HepG2 (cell line): Measurements from ENCODE around the gene COL27A1. TPM values are rescaled to one million over a fixed set of nuclear protein-coding genes. Genes with fewer than 3 reads are reported as not detected.

Experiments
- CBFB ChIP-seq: sonication (generic); formaldehyde crosslinking; IDR thresholded peaks from 2 replicates; pipeline ENCODE4 v1.4.0; 2020; ENCODE audit warnings: missing genetic modification reagents
- FOXC1 ChIP-seq: sonication (generic); formaldehyde crosslinking; IDR thresholded peaks from 2 replicates; pipeline ENCODE4 v1.8.0; 2022; ENCODE audit warnings: mild to moderate bottlenecking, missing genetic modification reagents, borderline replicate concordance
- GABPB1 ChIP-seq: IDR thresholded peaks from 2 replicates; pipeline ENCODE4 v1.6.1; 2016; ENCODE audit warnings: mild to moderate bottlenecking, missing genetic modification reagents, moderate library complexity, missing compliant biosample characterization
- GATAD2A ChIP-seq: IDR thresholded peaks from 2 replicates; pipeline ENCODE4 v1.6.1; 2016
- MIXL1 ChIP-seq: IDR thresholded peaks from 2 replicates; pipeline ENCODE4 v1.6.1; 2016
- SALL1 ChIP-seq: sonication (generic); formaldehyde crosslinking; IDR thresholded peaks from 2 replicates; pipeline ENCODE4 v1.8.0; 2022; ENCODE audit warnings: mild to moderate bottlenecking, missing genetic modification reagents
- ZNF264 ChIP-seq: sonication (generic); formaldehyde crosslinking; IDR thresholded peaks from 2 replicates; pipeline ENCODE4 v1.4.0; 2020; ENCODE audit warnings: missing genetic modification reagents
- ZNF749 ChIP-seq: sonication (generic); formaldehyde crosslinking; IDR thresholded peaks from 2 replicates; pipeline ENCODE4 v1.8.0; 2022; ENCODE audit warnings: mild to moderate bottlenecking, missing genetic modification reagents, moderate library complexity, borderline replicate concordance
- ZNF790 ChIP-seq: sonication (generic); formaldehyde crosslinking; IDR thresholded peaks from 2 replicates; pipeline ENCODE4 v1.8.0; 2022; ENCODE audit warnings: missing genetic modification reagents, mild to moderate bottlenecking, borderline replicate concordance
- polyA plus RNA-seq, 8 experiments: library from polyadenylated mRNA; depleted of rRNA in 3 of 8; stranded (reverse) in 7 of 8; unstranded in 1 of 8; fragments of >200 nt; fragmentation: Illumina TruSeq in 4 of 8; extraction: Trizol in 4 of 8; gene quantifications; 2 replicates each; pipeline versions ENCODE4 v1.2.1 to v1.2.3, GENCODE V29; 2011 to 2016; ENCODE audit warnings: low read depth in 4 of 8, missing spikeins in 1 of 8, mixed read lengths in 1 of 8; ENCODE audit not compliant: insufficient read depth in 1 of 8
- total RNA-seq, 5 experiments: library from RNA; depleted of rRNA; stranded (reverse); fragments of >200 nt; fragmentation: Illumina TruSeq; extraction: Trizol; gene quantifications; 2 replicates each; pipeline ENCODE4 v1.2.3, GENCODE V29; 2016; ENCODE audit warnings: low read depth in 1 of 5
- TF ChIP-seq, protein P1 (sequence below): sonication (generic); formaldehyde crosslinking; IDR thresholded peaks from 2 replicates; pipeline ENCODE4 v1.5.0; 2020; ENCODE audit warnings: missing genetic modification reagents
- TF ChIP-seq, protein P2 (sequence below): sonication (generic); formaldehyde crosslinking; IDR thresholded peaks from 2 replicates; pipeline ENCODE4 v1.4.0; 2020; ENCODE audit warnings: missing genetic modification reagents
- TF ChIP-seq, protein P3 (sequence below): sonication (generic); formaldehyde crosslinking; IDR thresholded peaks from 2 replicates; pipeline ENCODE4 v1.4.0; 2020; ENCODE audit warnings: missing genetic modification reagents, borderline replicate concordance
- TF ChIP-seq, protein P4 (sequence below): sonication (generic); formaldehyde crosslinking; IDR thresholded peaks from 2 replicates; pipeline ENCODE4 v1.5.1; 2020; ENCODE audit warnings: mild to moderate bottlenecking, missing genetic modification reagents, moderate library complexity
- TF ChIP-seq, protein P5 (sequence below): sonication (generic); formaldehyde crosslinking; IDR thresholded peaks from 2 replicates; pipeline ENCODE4 v1.9.0; 2021; ENCODE audit warnings: missing genetic modification reagents, mild to moderate bottlenecking, borderline replicate concordance

Gene COL27A1
- total and polyA plus RNA-seq, 2 of the 13 experiments (the other 11 are each of a cell fraction or from before 2014, with no cell fraction given), result 71.3 to 89.1 TPM

DNA sequence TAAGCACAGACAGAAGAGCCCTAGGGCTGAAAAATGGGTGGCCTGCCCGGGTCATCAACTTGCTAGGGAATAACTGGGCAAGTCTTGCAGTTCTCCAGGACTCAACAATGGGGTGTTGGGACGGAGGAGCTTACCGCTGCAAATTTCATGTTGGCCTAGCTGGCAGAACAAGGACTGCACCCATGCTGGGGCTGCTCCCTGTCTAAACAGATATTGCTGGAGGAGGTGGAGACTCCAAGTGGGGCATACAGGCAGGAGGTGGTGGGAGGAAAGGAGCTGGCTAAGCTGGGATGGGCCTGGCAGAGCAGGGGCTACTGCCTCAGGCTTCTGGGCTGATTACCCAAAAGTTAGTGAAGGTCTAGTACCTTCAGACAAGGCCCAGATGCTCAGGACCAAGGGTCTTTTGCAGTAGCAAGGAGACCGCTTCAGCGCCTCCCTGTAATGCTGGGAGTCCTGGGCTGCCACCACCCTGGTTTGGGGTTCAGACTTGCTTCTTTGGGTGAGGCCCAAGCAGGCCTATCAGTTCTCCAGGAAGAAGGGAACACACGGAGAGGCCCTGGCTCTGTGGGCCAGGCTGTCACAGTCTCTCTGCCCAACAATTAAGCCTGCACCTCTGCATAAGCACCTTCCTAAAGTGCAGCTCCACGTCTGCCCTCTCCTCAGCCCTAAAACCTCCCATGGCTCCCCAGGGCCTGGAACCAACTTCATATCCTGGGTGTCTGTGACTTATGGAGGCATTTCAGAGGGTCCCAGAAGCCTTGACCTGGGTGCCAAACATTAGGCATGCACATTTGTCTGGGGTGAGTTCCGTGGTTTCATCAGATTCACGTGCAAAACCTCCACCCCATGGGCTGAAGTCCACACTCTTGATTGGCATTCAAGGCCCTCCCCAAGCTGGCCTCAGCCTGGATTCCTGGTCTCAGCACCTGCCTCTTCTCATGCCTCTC, 32.0 kb upstream of the COL27A1 start (continued):
- TF ChIP-seq, protein P1, sequence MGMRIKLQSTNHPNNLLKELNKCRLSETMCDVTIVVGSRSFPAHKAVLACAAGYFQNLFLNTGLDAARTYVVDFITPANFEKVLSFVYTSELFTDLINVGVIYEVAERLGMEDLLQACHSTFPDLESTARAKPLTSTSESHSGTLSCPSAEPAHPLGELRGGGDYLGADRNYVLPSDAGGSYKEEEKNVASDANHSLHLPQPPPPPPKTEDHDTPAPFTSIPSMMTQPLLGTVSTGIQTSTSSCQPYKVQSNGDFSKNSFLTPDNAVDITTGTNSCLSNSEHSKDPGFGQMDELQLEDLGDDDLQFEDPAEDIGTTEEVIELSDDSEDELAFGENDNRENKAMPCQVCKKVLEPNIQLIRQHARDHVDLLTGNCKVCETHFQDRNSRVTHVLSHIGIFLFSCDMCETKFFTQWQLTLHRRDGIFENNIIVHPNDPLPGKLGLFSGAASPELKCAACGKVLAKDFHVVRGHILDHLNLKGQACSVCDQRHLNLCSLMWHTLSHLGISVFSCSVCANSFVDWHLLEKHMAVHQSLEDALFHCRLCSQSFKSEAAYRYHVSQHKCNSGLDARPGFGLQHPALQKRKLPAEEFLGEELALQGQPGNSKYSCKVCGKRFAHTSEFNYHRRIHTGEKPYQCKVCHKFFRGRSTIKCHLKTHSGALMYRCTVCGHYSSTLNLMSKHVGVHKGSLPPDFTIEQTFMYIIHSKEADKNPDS (CRISPR knock-in tag), result no peak
- no peak for TF ChIP-seq ZNF749 (CRISPR knock-in tag)
- no peak for TF ChIP-seq GABPB1 (CRISPR knock-in tag)
- no peak for TF ChIP-seq MIXL1 (CRISPR knock-in tag)
- peak; percentile 85 for TF ChIP-seq GATAD2A
- TF ChIP-seq, protein P2, sequence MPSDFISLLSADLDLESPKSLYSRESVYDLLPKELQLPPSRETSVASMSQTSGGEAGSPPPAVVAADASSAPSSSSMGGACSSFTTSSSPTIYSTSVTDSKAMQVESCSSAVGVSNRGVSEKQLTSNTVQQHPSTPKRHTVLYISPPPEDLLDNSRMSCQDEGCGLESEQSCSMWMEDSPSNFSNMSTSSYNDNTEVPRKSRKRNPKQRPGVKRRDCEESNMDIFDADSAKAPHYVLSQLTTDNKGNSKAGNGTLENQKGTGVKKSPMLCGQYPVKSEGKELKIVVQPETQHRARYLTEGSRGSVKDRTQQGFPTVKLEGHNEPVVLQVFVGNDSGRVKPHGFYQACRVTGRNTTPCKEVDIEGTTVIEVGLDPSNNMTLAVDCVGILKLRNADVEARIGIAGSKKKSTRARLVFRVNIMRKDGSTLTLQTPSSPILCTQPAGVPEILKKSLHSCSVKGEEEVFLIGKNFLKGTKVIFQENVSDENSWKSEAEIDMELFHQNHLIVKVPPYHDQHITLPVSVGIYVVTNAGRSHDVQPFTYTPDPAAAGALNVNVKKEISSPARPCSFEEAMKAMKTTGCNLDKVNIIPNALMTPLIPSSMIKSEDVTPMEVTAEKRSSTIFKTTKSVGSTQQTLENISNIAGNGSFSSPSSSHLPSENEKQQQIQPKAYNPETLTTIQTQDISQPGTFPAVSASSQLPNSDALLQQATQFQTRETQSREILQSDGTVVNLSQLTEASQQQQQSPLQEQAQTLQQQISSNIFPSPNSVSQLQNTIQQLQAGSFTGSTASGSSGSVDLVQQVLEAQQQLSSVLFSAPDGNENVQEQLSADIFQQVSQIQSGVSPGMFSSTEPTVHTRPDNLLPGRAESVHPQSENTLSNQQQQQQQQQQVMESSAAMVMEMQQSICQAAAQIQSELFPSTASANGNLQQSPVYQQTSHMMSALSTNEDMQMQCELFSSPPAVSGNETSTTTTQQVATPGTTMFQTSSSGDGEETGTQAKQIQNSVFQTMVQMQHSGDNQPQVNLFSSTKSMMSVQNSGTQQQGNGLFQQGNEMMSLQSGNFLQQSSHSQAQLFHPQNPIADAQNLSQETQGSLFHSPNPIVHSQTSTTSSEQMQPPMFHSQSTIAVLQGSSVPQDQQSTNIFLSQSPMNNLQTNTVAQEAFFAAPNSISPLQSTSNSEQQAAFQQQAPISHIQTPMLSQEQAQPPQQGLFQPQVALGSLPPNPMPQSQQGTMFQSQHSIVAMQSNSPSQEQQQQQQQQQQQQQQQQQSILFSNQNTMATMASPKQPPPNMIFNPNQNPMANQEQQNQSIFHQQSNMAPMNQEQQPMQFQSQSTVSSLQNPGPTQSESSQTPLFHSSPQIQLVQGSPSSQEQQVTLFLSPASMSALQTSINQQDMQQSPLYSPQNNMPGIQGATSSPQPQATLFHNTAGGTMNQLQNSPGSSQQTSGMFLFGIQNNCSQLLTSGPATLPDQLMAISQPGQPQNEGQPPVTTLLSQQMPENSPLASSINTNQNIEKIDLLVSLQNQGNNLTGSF (CRISPR knock-in tag), result no peak
- no peak for TF ChIP-seq CBFB (CRISPR knock-in tag)
- peak; percentile 68 for TF ChIP-seq SALL1 (CRISPR knock-in tag)
- TF ChIP-seq ZNF264, result no peak
- TF ChIP-seq FOXC1 (CRISPR knock-in tag), result no peak
- TF ChIP-seq, protein P3, sequence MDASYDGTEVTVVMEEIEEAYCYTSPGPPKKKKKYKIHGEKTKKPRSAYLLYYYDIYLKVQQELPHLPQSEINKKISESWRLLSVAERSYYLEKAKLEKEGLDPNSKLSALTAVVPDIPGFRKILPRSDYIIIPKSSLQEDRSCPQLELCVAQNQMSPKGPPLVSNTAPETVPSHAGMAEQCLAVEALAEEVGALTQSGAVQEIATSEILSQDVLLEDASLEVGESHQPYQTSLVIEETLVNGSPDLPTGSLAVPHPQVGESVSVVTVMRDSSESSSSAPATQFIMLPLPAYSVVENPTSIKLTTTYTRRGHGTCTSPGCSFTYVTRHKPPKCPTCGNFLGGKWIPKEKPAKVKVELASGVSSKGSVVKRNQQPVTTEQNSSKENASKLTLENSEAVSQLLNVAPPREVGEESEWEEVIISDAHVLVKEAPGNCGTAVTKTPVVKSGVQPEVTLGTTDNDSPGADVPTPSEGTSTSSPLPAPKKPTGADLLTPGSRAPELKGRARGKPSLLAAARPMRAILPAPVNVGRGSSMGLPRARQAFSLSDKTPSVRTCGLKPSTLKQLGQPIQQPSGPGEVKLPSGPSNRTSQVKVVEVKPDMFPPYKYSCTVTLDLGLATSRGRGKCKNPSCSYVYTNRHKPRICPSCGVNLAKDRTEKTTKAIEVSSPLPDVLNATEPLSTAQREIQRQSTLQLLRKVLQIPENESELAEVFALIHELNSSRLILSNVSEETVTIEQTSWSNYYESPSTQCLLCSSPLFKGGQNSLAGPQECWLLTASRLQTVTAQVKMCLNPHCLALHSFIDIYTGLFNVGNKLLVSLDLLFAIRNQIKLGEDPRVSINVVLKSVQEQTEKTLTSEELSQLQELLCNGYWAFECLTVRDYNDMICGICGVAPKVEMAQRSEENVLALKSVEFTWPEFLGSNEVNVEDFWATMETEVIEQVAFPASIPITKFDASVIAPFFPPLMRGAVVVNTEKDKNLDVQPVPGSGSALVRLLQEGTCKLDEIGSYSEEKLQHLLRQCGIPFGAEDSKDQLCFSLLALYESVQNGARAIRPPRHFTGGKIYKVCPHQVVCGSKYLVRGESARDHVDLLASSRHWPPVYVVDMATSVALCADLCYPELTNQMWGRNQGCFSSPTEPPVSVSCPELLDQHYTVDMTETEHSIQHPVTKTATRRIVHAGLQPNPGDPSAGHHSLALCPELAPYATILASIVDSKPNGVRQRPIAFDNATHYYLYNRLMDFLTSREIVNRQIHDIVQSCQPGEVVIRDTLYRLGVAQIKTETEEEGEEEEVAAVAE (CRISPR knock-in tag), result no peak
- TF ChIP-seq, protein P4, sequence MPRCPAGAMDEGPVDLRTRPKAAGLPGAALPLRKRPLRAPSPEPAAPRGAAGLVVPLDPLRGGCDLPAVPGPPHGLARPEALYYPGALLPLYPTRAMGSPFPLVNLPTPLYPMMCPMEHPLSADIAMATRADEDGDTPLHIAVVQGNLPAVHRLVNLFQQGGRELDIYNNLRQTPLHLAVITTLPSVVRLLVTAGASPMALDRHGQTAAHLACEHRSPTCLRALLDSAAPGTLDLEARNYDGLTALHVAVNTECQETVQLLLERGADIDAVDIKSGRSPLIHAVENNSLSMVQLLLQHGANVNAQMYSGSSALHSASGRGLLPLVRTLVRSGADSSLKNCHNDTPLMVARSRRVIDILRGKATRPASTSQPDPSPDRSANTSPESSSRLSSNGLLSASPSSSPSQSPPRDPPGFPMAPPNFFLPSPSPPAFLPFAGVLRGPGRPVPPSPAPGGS, result no peak
- TF ChIP-seq, protein P5, sequence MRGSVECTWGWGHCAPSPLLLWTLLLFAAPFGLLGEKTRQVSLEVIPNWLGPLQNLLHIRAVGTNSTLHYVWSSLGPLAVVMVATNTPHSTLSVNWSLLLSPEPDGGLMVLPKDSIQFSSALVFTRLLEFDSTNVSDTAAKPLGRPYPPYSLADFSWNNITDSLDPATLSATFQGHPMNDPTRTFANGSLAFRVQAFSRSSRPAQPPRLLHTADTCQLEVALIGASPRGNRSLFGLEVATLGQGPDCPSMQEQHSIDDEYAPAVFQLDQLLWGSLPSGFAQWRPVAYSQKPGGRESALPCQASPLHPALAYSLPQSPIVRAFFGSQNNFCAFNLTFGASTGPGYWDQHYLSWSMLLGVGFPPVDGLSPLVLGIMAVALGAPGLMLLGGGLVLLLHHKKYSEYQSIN (CRISPR knock-in tag), result no peak
- TF ChIP-seq ZNF790 (CRISPR knock-in tag), result no peak
